MM.1S (cell line): Measurements from ENCODE around the gene ARMC12.
"Not testable (repeated sequence)": the region's sequence is repeated elsewhere in the genome, so short reads cannot be mapped to it uniquely, and the experiment has no call there.

Experiments
- CTCF ChIP-seq: fragments of 300-600 bp; sonication (generic); IDR thresholded peaks from 2 replicates; pipeline ENCODE4 v1.5.1; 2016; ENCODE audit warnings: antibody characterized with exemption, low read length, mixed read lengths
- EZH2 ChIP-seq: fragments of 300-600 bp; sonication (generic); optimal IDR thresholded peaks from 2 replicates; pipeline ENCODE3; 2017; ENCODE audit warnings: low read depth, mild to moderate bottlenecking, antibody characterized with exemption, low read length, mixed read lengths

DNA sequence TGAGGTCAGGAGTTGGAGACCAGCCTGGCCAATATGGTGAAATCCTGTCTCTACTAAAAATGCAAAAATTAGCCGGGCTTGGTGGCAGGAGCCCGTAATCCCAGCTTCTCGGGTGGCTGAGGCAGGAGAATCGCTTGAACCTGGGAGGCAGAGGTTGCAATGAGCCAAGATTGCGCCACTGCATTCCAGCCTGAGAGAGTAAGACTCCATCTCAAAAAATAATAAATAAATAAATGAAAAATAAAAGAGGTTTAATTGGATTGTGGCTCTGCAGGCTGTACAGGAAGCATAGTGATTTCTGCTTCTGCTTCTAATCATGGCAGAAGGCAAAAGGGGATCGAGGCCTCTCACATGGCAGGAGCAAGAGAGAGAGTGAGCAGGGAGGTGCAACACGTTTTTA lies 38.4 kb upstream of the ARMC12 start:
- TF ChIP-seq CTCF, EZH2: not testable (repeated sequence)
